Activated T-cell treated with anti-CD3 and anti-CD28 coated beads, Interleukin-2, amount 50 U/mL, for 1 hour (primary cell): ENCODE measurements around the gene PACRGL.
"Not testable (repeated sequence)": the region's sequence is repeated elsewhere in the genome, so short reads cannot be mapped to it uniquely, and the experiment has no call there.

Experiments used
- DNase-seq: peaks from one replicate; pipeline ENCODE4 v3.0.0-alpha.2; 2020

PACRGL gene

GRCh38 chr4:20724915-20725314 is 24.7 kb downstream of the PACRGL start:
- DNase-seq: no peak

GRCh38 chr4:20735931-20736330 is 35.7 kb downstream of the PACRGL start:
- DNase-seq: no peak

- not testable (repeated sequence) for DNase-seq
Measured at GRCh38 chr4:20746000-20746399, 45.7 kb downstream of the PACRGL start.

GRCh38 chr4:20752641-20753040 is 52.4 kb downstream of the PACRGL start:
- no peak for DNase-seq

GRCh38 chr4:20754036-20754435 is 53.8 kb downstream of the PACRGL start:
- DNase-seq: no peak

GRCh38 chr4:20760053-20760452 is 59.8 kb downstream of the PACRGL start:
- no peak for DNase-seq

GRCh38 chr4:20761382-20761781 is 61.1 kb downstream of the PACRGL start:
- no peak for DNase-seq

GRCh38 chr4:20761826-20762225 is 61.6 kb downstream of the PACRGL start:
- DNase-seq: no peak

GRCh38 chr4:20764366-20764992 is 64.2 kb downstream of the PACRGL start:
- no peak for DNase-seq

GRCh38 chr4:20773144-20773997 is 73.1 kb downstream of the PACRGL start:
- no peak for DNase-seq

- no peak for DNase-seq
Measured at GRCh38 chr4:20778896-20779295, 78.6 kb downstream of the PACRGL start.

GRCh38 chr4:20783134-20783533 is 82.9 kb downstream of the PACRGL start:
- DNase-seq: not testable (repeated sequence)

- DNase-seq: no peak
Measured at GRCh38 chr4:20787940-20788665, 87.8 kb downstream of the PACRGL start.
